Activated B cell treated with CpG ODN at 0.5 μM for 24 hours (primary cell): ENCODE results near the gene TIMP2. TPM values are rescaled to one million over a fixed set of nuclear protein-coding genes. Genes with fewer than 3 reads are reported as not detected.

ENCODE experiments used
- ATAC-seq: fragments of 200-7000 bp; cut with Tn5 transposase; one replicate; pipeline ENCODE4 v1.10.0; 2021; ENCODE audit warnings: low read depth, mild to moderate bottlenecking, moderate library complexity
- CTCF ChIA-PET: fragments of 350-600 bp; sonication (Branson Sonifier 250); formaldehyde crosslinking; loops from one replicate; lab custom pipeline; 2021; ENCODE audit warnings: antibody characterized with exemption; lab: Charles Lee
- POLR2A ChIA-PET: fragments of 350-600 bp; sonication (Branson Sonifier 250); formaldehyde crosslinking; loops from one replicate; lab custom pipeline; 2021; ENCODE audit warnings: antibody characterized with exemption; lab: Charles Lee
- DNase-seq: peaks from one replicate; pipeline ENCODE4 v3.0.0; 2022
- H3K27ac Mint-ChIP-seq: one replicate; pipeline ENCODE4 v1.8.0; 2020; ENCODE audit warnings: mixed read lengths
- H3K27me3 Mint-ChIP-seq: one replicate; pipeline ENCODE4 v1.8.0; 2021; ENCODE audit warnings: mixed read lengths
- H3K36me3 Mint-ChIP-seq: one replicate; pipeline ENCODE4 v1.8.0; 2021; ENCODE audit warnings: low read depth, mixed read lengths
- H3K4me1 Mint-ChIP-seq: one replicate; pipeline ENCODE4 v1.8.0; 2021; ENCODE audit warnings: mixed read lengths
- H3K4me3 Mint-ChIP-seq: one replicate; pipeline ENCODE4 v1.8.0; 2020; ENCODE audit warnings: mild to moderate bottlenecking, mixed read lengths
- H3K9me3 Mint-ChIP-seq: one replicate; pipeline ENCODE4 v1.8.0; 2020; ENCODE audit warnings: mixed read lengths
- CTCF ChIP-seq: fragments of 200-600 bp; IDR thresholded peaks from one replicate; pipeline ENCODE4 v1.8.0; 2022; ENCODE audit warnings: antibody characterized with exemption, mild to moderate bottlenecking
- intact Hi-C: fragments of 100-400 bp; cut with micrococcal nuclease; formaldehyde crosslinking; loops from one replicate; pipeline ENCODE4 v1.15.1; 2024
- total RNA-seq: library from RNA; stranded (reverse); gene quantifications from 2 replicates; pipeline ENCODE4 v1.2.3, GENCODE V29; 2022

TIMP2 gene
- total RNA-seq, 1 donor from 2014 or later, result 4.2 TPM

DNA sequence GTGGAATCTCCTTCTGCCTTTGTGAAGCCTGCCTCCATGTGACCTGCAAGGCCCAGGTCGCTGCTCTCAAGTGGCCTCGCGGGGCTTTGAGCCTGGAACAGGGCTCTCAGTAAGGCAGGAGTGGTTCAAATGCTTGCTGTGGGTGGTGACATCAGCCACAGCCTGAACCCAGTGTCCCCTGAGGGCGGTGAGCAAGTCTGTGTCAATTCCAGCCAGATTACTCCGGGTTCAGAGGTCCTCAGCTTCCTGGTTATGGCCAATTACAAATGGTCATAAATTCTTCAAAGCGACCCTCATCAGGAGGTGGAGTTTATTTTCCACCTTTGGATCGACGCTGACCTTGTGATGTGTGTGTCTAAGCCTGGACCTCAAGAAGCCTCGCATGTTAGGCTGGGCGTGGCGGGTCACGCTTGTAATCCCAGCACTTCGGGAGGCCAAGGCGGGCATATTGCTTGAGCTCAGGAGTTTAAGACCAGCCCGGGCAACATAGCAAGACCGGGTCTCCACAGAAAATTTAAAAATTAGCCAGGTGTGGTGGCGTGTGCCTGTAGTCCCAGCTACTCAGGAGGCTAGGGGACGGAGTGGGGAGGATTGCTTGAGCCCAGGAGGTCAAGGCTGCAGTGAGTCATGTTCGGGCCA lies 37.3 kb upstream of the TIMP2 start:
- ATAC-seq (no peak), DNase-seq (no peak)
- Mint-ChIP-seq H3K27me3 (peaks cover 3% of the 10 kb centered on the region), H3K27ac (no peak overlapping the region), H3K36me3 (no peaks in the 10 kb centered on the region), H3K4me3 (no peak overlapping the region), H3K9me3 (no peaks in the 10 kb centered on the region), H3K4me1 (peaks cover 17% of the 10 kb centered on the region)
- ChIA-PET CTCF (no interaction called here), POLR2A (interaction anchor here (0.7 kb wide), 2 partner anchors 89 to 478 kb away, joined by 3 to 10 read pairs; no protein-coding TSS in a partner anchor)
- intact Hi-C loops, result no loop called here
- TF ChIP-seq CTCF, result no peak

- H3K4me3 Mint-ChIP-seq, result no peak overlapping the region
- no peak overlapping the region for H3K27ac Mint-ChIP-seq
- peaks cover 3% of the 10 kb centered on the region for H3K27me3 Mint-ChIP-seq
- POLR2A ChIA-PET, result no interaction called here
- DNase-seq (no peak), ATAC-seq (no peak)
- TF ChIP-seq CTCF, result no peak
- no peaks in the 10 kb centered on the region for H3K9me3 Mint-ChIP-seq
- H3K4me1 Mint-ChIP-seq, result peaks cover 15% of the 10 kb centered on the region
- intact Hi-C loops, result no loop called here
- H3K36me3 Mint-ChIP-seq, result no peaks in the 10 kb centered on the region
- CTCF ChIA-PET, result no interaction called here
These were observed 36.4 kb upstream of the TIMP2 start for GRCh38 chr17:78961571-78961970.

DNA sequence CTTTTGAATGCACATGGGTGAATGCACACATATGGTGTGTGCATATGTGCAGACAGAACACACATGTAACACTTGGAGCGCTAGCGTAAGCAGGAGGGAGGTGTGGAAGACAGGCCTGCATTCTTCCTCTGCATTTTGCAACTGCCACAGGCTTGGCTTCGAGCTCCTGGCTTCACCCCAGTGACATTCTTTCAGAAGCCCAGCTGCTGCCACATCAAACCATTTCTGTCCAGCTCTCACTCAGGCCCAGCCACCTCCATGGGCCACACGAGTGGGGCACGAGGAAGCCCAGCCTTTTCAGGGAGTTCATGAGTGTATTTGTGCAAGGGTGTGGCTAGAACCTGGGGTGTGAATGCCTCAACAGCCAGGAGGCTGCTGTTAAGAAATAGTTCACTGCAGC lies 35.7 kb upstream of the TIMP2 start:
- H3K27me3 Mint-ChIP-seq, result peaks cover 4% of the 10 kb centered on the region
- CTCF ChIA-PET, result no interaction called here
- no peaks in the 10 kb centered on the region for H3K36me3 Mint-ChIP-seq
- DNase-seq (no peak), ATAC-seq (no peak)
- no peak for TF ChIP-seq CTCF
- intact Hi-C loops, result no loop called here
- H3K9me3 Mint-ChIP-seq, result no peaks in the 10 kb centered on the region
- H3K4me3 Mint-ChIP-seq, result no peak overlapping the region
- POLR2A ChIA-PET, result no interaction called here
- peaks cover 13% of the 10 kb centered on the region for H3K4me1 Mint-ChIP-seq
- H3K27ac Mint-ChIP-seq, result no peak overlapping the region

- CTCF ChIA-PET, result no interaction called here
- H3K27ac Mint-ChIP-seq, result no peak overlapping the region
- intact Hi-C loops, result no loop called here
These were observed 34.6 kb upstream of the TIMP2 start for GRCh38 chr17:78959803-78960202.

More at GRCh38 chr17:78959803-78960202, 34.6 kb upstream of the TIMP2 start:
- Mint-ChIP-seq H3K27me3 (peaks cover 8% of the 10 kb centered on the region), H3K4me3 (no peak overlapping the region), H3K9me3 (no peaks in the 10 kb centered on the region), H3K36me3 (no peaks in the 10 kb centered on the region), H3K4me1 (peaks cover 2% of the 10 kb centered on the region)
- POLR2A ChIA-PET, result no interaction called here
- no peak for TF ChIP-seq CTCF
- ATAC-seq (no peak), DNase-seq (no peak)
